Uterus (tissue), 2 donors: ENCODE data around the gene NEIL1.

Source experiments
- CTCF ChIP-seq, 4 experiments: fragments of 200-600 bp in 2 of 4; fragments of 450-650 bp in 2 of 4; sonication (generic) in 2 of 4; IDR thresholded peaks; one replicate each; pipeline ENCODE4 v1.5.1; 2016 to 2019; ENCODE audit warnings: antibody characterized with exemption in 4 of 4, mild to moderate bottlenecking in 2 of 4, moderate library complexity in 1 of 4
- POLR2A ChIP-seq, 2 donors: fragments of 450-650 bp; IDR thresholded peaks; one replicate each; pipeline ENCODE4 v1.6.1; 2016; ENCODE audit warnings: antibody characterized with exemption in 2 of 2, mild to moderate bottlenecking in 1 of 2, moderate library complexity in 1 of 2

- TF ChIP-seq CTCF (IDR thresholded peaks at IDR 0.05) (peak in 1 of 4 experiments; percentile 1), POLR2A (IDR thresholded peaks at IDR 0.05) (no peak)
These were observed 21.9 kb downstream of the NEIL1 start for GRCh38 chr15:75368689-75369239.
